Measurements from ENCODE around the gene MARK2. TPM values are rescaled to one million over a fixed set of nuclear protein-coding genes. Genes with fewer than 3 reads are reported as not detected.

The MARK2 gene
- polyA plus RNA-seq, 3 donors: 32.4 to 55.7 (median 33.3) TPM

DNA sequence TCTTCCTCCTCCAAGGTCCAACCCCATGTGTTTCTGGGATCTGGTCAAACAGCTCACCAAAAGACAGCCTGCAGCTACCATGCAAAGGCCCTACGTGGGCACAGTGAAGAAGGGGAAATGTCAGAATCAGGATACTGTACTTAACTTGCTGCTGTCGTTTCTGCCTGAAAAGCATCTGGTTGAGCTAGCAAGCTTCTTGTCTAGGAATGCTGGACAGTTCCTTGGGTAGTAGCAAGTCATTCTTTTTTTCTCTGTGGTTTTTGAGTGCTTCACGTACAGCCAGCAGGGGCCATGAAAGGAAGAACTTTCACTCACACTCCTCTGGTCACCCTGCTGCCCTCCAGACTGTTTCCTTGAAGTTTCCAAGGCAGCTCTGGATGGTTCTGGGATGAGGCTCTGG, 53.3 kb downstream of the MARK2 start:
- Histone ChIP-seq H3K4me1 (ENCODE audit: control insufficient read depth in 1 of 2, insufficient read depth in 2 of 2, low read length in 2 of 2) (peaks cover 30 to 34% of the 10 kb centered on the region in 2 donors), H3K79me2 (ENCODE audit: insufficient read depth, low read length) (peaks cover 93% of the 10 kb centered on the region), H3K9ac (ENCODE audit: insufficient read depth, low read length, poor library complexity, severe bottlenecking) (no peak overlapping the region), H3K4me3 (replicated peaks in 1 of 3; ENCODE audit: low read depth in 2 of 3, low read length in 3 of 3) (no peak overlapping the region), H3K4me2 (replicated peaks; ENCODE audit: extremely low read depth, low read length, poor library complexity, severe bottlenecking) (no peak overlapping the region), H3K27me3 (ENCODE audit: control insufficient read depth in 2 of 2, insufficient read depth in 2 of 2, low read length in 2 of 2) (no peaks in the 10 kb centered on the region), H3K36me3 (replicated peaks in 1 of 2; ENCODE audit: control insufficient read depth in 1 of 2, insufficient read depth in 2 of 2, low read length in 2 of 2) (peaks cover 43 to 73% of the 10 kb centered on the region in 2 donors), H2AFZ (ENCODE audit: insufficient read depth, low read depth, low read length, poor library complexity, severe bottlenecking) (no peak overlapping the region), H3K9me3 (replicated peaks in 1 of 2; ENCODE audit: control insufficient read depth in 1 of 2, insufficient read depth in 1 of 2, low read length in 2 of 2) (no peaks in the 10 kb centered on the region), H3K27ac (ENCODE audit: low read depth in 1 of 2, low read length in 2 of 2) (peak overlapping the region in 1 of 2 donors; percentile 58), H4K20me1 (ENCODE audit: insufficient read depth, low read length) (peaks cover 100% of the 10 kb centered on the region)
- Mint-ChIP-seq H3K27ac (peak overlapping the region in 2 of 7 donors; percentile 40 to 50), H3K4me1 (peaks cover 53% of the 10 kb centered on the region), H3K9me3 (no peaks in the 10 kb centered on the region), H3K36me3 (peaks cover 39 to 57% of the 10 kb centered on the region in 2 donors), H3K4me3 (no peak overlapping the region), H3K27me3 (ENCODE audit: low read depth in 3 of 3) (peaks cover 0 to 4% (median 2%) of the 10 kb centered on the region in 3 donors)
- WGBS (ENCODE audit: insufficient coverage): 8% methylated on average over 2 of the region's 3 CpGs
- no peak for DNase-seq
- intact Hi-C loops (cut with micrococcal nuclease): no loop called here
- no peak for TF ChIP-seq CTCF (IDR thresholded peaks at IDR 0.05)

DNA sequence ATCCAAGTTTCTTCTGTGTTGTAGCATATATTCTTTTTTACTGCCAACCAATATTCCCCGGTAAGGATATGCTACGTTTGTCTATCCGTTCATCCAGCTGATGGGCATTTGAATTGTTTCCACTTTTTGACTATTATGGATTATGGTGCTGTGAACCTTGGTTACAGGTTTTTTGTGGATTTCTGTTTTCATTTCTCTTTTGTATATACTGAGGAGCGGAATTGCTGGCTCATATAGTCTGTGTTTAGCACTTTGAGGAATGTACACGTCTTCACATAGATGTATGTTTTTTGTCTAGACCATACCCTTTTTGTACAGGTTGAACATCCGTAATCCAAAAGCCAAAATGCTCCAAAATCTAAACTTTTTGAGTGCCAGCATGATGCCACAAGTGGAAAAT, 54.4 kb downstream of the MARK2 start:
- Histone ChIP-seq H3K9ac (ENCODE audit: insufficient read depth, low read length, poor library complexity, severe bottlenecking) (no peak overlapping the region), H3K9me3 (replicated peaks in 1 of 2; ENCODE audit: control insufficient read depth in 1 of 2, insufficient read depth in 1 of 2, low read length in 2 of 2) (no peaks in the 10 kb centered on the region), H3K36me3 (replicated peaks in 1 of 2; ENCODE audit: control insufficient read depth in 1 of 2, insufficient read depth in 2 of 2, low read length in 2 of 2) (peaks cover 54 to 84% of the 10 kb centered on the region in 2 donors), H3K27ac (ENCODE audit: low read depth in 1 of 2, low read length in 2 of 2) (peak overlapping the region in 1 of 2 donors; percentile 3), H3K4me2 (replicated peaks; ENCODE audit: extremely low read depth, low read length, poor library complexity, severe bottlenecking) (no peak overlapping the region), H4K20me1 (ENCODE audit: insufficient read depth, low read length) (peaks cover 100% of the 10 kb centered on the region), H3K4me1 (ENCODE audit: control insufficient read depth in 1 of 2, insufficient read depth in 2 of 2, low read length in 2 of 2) (peaks cover 19 to 23% of the 10 kb centered on the region in 2 donors), H2AFZ (ENCODE audit: insufficient read depth, low read depth, low read length, poor library complexity, severe bottlenecking) (no peak overlapping the region), H3K79me2 (ENCODE audit: insufficient read depth, low read length) (peaks cover 82% of the 10 kb centered on the region), H3K27me3 (ENCODE audit: control insufficient read depth in 2 of 2, insufficient read depth in 2 of 2, low read length in 2 of 2) (no peaks in the 10 kb centered on the region), H3K4me3 (replicated peaks in 1 of 3; ENCODE audit: low read depth in 2 of 3, low read length in 3 of 3) (no peak overlapping the region)
- H3K36me3 Mint-ChIP-seq: peaks cover 50 to 68% of the 10 kb centered on the region in 2 donors
- DNase-seq: no peak
- no peak overlapping the region for H3K4me3 Mint-ChIP-seq
- 100% methylated on average over 1 of the region's 6 CpGs for WGBS (ENCODE audit: insufficient coverage)
- TF ChIP-seq CTCF (IDR thresholded peaks at IDR 0.05): no peak
- peaks cover 43% of the 10 kb centered on the region for H3K4me1 Mint-ChIP-seq
- no peak overlapping the region for H3K27ac Mint-ChIP-seq
- H3K27me3 Mint-ChIP-seq (ENCODE audit: low read depth in 3 of 3): peaks cover 0 to 4% (median 2%) of the 10 kb centered on the region in 3 donors
- H3K9me3 Mint-ChIP-seq: no peaks in the 10 kb centered on the region
- intact Hi-C loops (cut with micrococcal nuclease): no loop called here

Data from CD14-positive monocyte (primary cell).